CD4-positive, alpha-beta T cell treated with Interleukin-21 for 1 hour (primary cell): ENCODE data around the gene FBP1.

ENCODE experiments used
- DNase-seq: peaks from one replicate; pipeline ENCODE4 v3.0.0-alpha.2; 2020

The FBP1 gene

GRCh38 chr9:94639061-94639998 is at the start of gene FBP1:
TSS of gene FBP1 (minus strand) at chr9:94639518. CDS start at chr9:94639310, 208 bp downstream.
- peak; percentile 37 for DNase-seq

- no peak for DNase-seq
Observed at GRCh38 chr9:94687451-94687850, 48.1 kb upstream of the FBP1 start.

- no peak for DNase-seq
Observed at GRCh38 chr9:94685359-94685758, 46.0 kb upstream of the FBP1 start.

DNA sequence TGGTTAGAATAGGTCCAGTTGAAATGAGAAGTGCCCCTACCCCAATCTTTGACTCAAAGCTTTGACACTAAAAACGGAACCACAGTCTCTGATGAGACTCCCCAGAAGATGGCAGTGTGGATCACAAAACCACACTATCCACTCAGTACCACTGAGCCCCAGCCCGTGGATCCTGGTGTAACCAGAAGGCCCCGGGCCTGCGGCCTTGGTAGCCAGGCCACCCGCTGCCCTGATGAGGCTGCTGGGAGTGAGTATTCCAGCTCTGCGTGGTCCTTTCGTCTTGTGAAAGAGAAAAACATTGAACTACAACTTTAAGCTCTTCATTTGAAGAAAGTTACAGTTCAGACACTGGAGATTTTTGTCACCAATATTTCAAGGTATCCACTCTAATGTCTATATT is 42.2 kb upstream of the FBP1 start:
- DNase-seq = peak; percentile 63

DNA sequence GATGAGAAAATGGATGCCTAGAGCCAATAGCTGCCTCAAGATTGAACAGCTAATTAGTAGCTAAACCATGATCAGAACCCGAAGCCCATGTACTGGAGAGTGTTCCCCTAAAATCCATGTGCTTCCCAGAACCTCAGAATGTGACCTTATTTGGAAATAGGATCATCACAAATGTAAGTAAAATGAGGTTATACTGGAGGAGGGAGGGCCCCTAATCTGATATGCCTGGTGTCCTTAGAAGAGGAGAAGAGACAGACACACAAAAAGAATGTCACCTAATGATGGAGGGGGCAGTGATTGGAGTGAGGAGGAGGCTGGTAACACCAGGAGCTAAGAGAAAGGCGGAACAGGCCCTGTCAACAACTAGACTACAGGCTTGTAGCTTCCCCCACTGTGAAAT is 41.3 kb upstream of the FBP1 start:
- DNase-seq = no peak

- no peak for DNase-seq
Observed at GRCh38 chr9:94680020-94680419, 40.7 kb upstream of the FBP1 start.

GRCh38 chr9:94679587-94679986 is 40.3 kb upstream of the FBP1 start:
- no peak for DNase-seq

DNA sequence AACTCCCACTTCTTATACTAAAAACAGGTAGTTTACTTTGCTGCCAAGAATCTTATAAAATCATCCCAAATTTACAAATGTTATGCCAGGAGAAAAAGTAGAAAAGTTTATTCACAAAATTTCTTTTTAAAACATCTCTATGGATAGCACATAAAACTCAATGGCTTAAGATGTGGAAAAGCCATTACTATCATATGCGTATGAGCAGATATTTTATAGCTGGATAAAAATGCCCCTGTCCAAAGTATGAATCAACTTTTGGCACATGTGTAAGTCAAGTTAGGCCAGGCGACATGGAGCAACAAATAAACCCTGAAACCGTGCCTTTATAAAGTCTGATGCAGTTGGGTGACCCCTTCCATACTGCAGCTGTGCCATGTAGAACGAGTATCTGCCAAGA is 38.6 kb upstream of the FBP1 start:
- no peak for DNase-seq

DNA sequence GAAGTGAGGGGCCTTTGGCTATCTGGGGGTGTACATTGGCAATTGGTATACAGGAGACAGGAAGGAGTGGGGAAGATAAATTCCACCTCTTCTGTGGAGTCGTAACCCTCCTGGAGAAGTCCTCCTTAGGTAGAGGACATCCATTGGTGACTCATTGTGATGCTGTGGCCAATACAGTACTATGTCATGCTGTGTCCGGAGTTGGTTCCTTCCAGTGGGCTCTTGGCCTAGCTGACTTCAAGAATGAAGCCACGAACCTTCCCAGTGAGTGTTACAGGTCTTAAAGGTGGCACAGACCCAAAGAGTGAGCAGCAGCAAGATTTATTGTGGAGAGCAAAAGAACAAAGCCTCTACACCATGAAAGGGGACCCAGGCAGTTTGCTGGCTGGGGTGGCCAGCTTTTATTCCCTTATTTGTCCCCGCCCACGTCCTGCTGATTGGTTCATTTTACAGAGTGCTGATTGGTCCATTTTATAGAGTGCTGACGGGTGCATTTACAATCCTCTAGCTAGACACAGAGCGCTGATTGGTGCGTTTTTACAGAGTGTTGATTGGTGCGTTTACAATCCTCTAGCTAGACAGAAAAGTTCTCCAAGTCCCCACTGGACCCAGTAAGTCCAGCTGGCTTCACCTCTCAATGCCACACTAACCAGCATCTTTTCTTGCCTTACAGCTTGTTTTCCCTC is 37.3 kb upstream of the FBP1 start:
- no peak for DNase-seq

- DNase-seq = no peak
Observed at GRCh38 chr9:94675008-94675881, 35.9 kb upstream of the FBP1 start.

DNA sequence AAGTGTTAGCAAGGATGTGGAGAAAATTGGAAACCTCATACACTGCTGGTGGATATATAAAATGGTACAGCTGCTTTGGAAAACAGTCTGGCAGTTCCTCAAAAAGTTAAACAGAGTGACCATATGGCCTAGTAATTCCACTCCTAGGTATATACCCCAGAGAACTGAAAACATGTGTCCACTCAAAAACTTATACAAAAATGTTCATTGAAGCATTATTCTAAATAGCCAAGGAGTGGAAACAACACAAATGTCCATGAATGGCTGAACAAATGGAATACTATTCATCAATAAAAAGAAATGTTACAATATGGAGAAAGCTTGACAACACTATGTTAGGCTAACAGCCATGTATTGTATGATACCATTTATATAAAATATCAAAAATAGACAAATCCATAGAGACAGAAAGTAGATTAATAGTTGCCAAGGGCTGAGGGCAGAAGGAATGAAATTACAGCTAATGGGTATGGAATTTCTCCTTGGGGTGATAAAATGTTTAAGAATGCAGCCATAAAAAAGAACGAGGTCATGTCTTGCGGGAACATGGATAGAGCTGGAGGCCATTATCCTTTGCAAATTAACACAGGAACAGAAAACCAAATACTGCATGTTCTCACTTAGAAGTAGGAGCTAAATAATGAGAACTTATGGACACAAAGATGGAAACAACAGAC is 33.6 kb upstream of the FBP1 start:
- no peak for DNase-seq

DNA sequence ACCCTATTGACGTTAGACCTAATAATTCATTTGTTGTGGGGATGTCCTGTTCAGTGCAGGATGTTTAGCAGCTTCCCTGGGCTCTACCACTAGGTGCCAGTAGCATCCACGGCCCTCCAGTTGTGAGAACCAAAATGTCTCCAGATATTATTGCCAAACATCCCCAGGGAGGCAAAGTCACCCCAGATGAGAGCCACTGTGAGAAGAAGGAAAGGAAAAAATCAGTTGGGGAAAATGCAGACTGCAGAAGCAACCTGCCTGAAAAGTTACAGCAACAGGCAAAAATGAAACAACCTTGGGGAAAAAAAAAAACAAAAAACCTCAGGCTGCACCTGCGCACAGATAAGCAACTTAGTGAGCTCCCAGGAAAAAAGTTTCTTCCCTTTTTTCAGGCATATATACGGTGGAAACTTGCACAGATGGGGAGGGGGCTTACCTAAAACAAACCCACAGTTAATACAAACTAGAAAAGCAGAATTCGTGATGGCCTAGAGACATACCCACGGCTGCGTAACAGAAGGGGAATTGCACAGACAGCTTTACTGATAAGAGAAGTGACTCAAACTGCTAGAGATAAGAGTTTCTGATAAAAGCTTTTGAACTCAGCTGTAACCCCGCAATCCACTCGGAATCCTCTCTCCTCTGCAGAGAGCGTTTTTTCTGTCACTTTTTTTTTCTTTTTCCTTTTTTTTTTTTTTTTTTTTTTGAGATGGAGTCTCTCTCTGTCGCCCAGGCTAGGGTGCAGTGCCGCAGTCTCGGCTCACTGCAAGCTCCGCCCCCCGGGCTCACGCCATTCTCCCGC is 29.8 kb upstream of the FBP1 start:
- peak; percentile 61 for DNase-seq

DNA sequence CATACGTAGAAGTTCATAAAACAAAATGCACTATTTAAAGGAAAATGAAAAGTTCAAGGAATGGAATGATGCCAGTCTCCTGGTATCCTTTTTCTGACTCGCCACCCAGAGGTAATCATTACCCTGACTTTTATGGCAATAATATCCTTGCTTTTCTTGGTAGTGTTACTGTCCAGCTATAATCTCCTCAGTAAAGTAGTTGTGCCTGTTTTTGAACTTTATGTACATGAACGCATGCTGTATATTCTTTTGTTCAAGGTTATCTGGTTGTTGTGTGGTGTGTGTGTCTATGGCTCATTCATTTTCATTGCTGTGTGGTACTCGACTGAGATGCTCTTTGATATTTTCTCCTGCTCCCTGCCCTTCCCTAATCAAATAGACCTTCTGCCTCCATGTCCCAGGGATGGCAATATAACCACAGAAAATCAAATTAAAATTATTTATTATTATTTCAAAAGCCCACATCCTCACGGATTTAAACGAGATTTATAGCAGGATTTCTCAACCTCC is 29.2 kb upstream of the FBP1 start:
- DNase-seq = no peak

DNA sequence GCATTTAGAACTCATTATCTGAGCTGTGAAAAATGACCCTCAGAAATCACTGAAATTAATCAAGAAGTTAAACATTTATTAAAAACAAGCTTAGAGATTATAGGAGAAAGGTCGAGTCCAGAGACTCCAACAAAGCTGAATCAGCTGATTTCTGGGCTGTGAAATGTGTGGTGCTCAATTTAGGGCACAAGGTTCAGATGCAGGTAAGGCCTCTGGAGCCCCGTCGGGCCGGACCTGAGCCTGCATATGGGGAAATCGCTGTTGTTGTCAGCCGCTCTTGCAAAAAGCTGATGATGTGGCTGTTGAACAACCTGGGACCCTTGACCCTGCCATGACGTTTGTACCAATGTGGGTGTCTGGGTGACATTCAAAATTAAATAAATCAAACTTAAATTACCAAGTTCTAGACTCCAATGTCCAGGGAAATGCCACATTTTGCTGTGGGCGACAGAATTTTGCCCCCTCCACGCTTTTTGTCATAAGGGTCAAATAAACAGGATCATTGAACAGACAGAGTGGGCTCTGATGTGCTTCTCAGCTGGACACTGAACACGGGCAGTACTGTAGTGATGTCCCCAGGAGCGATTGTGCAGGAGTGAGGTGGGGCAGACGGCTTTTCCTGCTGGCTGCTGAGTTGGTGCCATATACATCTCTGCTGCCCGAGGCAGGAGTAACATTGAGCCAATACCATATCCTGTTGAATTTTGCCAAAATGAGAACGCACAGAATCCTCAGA is 27.2 kb upstream of the FBP1 start:
- DNase-seq = no peak

GRCh38 chr9:94665613-94666012 is 26.3 kb upstream of the FBP1 start:
- no peak for DNase-seq

GRCh38 chr9:94664801-94665200 is 25.5 kb upstream of the FBP1 start:
- no peak for DNase-seq

- DNase-seq = no peak
Observed at GRCh38 chr9:94663640-94664039, 24.3 kb upstream of the FBP1 start.

GRCh38 chr9:94663140-94663539 is 23.8 kb upstream of the FBP1 start:
- DNase-seq = no peak

- DNase-seq = no peak
Observed at GRCh38 chr9:94657021-94657725, 17.9 kb upstream of the FBP1 start.

GRCh38 chr9:94656200-94656599 is 16.9 kb upstream of the FBP1 start:
- DNase-seq = peak; percentile 61
